Stimulated activated CD4-positive, alpha-beta T cell treated with anti-CD3 and anti-CD28 coated beads, Interleukin-4, amount 100 ng/mL, for 24 hours (primary cell): ENCODE results near the gene KRT71.

Experiments
- DNase-seq: peaks from one replicate; pipeline ENCODE4 v3.0.0-alpha.2; 2020

Gene KRT71

DNA sequence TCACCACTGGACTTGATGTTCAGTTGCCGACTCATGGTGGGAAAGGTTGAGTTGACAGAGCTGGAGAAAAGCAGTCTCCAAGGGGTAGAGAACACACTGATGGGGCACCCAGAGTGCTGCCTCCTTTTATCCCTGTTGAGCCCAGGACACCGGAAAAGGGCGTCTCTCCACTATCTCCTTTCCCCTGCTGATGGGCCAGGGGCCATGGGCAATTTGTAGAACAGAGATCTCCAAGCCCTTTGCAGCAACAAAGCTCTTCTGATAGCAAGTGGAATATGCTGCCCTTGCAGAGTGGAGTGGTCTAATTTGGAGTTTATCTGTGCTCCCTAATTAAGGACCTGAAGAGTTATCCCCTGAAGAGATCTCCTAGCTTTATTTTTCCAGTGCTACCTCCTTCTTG lies 20.8 kb upstream of the KRT71 start, which contains the start of gene KRT74:
TSS of gene KRT74 (minus strand) at position 101 of the 400 bp plus-strand sequence. CDS start at position 35, 66 bp downstream.
- no peak for DNase-seq

DNA sequence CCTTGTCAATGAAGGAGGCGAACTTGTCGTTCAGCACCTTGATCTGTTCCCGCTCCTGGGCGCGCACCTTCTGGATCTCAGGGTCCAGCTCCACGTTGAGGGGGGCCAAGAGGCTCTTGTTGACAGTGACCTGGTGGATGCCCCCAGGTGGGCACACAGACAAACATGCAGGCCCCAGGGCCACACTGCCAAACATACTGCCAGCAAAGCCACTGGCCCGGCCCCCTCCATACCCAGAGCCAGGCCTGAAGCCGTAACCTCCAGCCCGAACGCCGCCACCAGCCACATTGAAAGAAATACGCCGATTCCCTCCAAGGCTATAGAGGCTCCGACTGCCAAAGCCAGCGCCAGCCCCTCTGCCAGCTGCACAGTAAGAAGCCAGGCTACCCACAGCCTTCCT lies 20.4 kb upstream of the KRT71 start:
- DNase-seq, result no peak

DNA sequence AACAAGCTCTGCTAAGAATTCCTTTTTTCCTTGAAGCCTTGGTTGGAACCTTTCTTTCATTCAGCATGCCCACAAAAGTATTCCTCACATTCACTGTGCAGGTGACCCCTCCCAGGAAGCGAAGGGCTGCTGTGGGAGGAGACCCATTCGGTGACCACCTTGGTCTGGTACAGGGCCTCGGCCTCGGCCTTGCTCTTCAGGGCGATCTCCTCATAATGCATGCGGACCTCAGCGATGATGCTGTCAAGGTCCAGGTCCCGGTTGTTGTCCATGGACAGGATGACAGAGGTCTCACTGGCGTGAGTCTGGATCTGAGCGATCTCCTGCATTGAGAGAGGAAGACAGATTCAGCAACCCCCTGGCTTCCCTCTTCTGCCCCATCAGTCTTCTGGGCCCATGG lies 17.6 kb upstream of the KRT71 start:
- DNase-seq, result no peak

DNA sequence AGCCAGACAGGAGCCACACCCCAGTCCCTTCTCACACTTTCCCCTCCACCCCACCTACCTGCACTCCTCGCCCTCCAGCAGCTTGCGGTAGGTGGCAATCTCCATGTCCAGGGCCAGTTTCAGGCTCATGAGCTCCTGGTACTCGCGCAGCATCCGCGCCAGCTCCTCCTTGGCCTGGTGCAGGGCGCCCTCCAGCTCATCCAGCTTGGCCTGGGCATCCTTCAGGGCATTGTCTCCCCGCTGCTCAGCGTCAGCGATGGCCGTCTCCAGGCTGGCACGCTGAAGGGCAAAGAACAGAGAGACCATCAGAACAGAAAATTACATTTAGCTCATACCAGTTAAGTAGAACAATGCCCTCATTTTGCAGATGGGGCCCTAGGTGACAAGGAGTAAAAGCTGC lies 15.2 kb upstream of the KRT71 start:
- DNase-seq, result no peak

DNA sequence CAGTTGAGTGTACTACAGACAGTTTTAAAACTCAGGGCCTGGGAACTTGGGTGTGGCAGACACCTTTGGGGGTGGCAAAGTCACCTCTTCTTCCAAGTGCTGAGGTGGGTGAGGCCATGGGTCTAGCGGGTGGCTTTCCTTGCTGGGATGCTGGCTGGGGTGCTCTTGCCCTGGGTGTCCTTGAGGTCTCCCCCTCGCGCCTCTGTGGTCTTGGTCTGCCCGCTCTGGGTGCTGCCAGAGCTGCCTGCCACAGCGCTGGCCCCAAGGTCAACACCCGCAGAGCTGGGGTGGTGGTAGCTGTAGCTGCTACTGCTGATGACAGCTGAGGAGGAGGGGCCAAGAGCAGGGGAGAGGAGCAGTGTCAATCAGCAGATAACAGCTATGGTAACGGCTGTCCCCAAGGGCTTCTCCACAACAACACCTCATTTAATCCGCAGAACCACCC lies 13.9 kb upstream of the KRT71 start:
- no peak for DNase-seq

DNA sequence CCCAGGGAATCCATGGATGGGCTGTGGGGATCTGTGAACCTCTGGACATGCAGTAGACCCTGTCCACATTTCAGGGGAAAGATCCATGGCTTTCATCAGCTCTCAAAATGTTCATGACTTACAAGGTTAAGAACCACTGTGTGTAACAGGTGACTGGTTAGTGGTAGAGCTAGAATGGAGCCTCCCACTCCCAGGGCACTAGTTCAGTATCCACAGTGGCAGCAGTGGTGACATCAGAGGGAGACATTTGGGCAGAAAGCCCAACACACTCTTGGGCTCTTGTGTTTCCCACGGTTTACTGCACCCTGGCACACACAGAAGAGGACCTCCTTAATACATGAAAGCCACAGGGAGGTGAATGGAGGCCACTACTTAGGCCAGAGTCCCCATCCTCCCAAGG lies 11.6 kb upstream of the KRT71 start:
- no peak for DNase-seq

DNA sequence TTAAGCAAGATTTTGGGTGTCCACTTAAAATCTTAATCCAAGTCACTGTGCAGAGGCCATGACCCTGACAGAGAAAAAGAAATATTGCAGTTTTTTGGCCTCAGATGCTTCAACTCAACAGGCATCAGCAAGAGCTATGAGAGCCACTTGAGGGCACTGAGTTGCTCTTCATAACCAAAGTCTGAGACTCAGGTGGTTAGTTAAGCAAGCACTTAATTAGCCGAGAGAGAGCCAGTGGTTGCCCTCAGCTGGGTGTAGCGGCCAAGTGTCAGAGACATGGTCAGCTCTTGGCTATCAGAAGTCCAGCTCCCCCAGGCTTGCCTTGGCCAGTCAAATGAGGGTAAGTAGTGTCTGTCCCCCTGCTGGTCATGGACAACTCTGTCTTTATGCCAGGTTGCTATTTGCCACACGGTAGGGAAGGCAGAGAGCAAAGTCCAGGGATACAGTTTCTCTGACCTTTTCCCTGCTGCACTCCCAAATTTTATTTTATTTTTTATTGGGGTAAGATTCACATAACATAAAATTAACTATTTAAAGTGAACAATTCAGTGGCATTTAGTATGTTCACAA lies 9.0 kb upstream of the KRT71 start:
- no peak for DNase-seq

DNA sequence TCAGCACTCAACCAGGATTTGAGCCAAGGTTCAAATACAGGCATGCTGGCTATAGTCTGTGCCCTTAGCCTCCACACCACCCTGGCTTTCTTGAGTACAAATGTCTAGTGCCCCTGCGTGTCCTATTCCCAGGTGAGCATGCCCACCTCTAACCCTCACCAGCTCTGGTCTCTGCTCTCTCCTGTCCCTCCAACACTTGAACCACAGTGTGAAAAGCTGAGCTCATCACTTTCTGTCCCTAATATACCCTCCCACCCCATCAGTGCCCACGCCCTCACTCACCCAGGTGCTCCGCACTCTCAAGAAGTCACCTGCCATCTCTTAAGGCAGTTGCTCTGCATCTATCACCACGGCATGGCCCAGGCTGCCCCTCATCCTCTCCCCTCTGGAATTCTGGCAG lies 7.0 kb upstream of the KRT71 start:
- no peak for DNase-seq

DNA sequence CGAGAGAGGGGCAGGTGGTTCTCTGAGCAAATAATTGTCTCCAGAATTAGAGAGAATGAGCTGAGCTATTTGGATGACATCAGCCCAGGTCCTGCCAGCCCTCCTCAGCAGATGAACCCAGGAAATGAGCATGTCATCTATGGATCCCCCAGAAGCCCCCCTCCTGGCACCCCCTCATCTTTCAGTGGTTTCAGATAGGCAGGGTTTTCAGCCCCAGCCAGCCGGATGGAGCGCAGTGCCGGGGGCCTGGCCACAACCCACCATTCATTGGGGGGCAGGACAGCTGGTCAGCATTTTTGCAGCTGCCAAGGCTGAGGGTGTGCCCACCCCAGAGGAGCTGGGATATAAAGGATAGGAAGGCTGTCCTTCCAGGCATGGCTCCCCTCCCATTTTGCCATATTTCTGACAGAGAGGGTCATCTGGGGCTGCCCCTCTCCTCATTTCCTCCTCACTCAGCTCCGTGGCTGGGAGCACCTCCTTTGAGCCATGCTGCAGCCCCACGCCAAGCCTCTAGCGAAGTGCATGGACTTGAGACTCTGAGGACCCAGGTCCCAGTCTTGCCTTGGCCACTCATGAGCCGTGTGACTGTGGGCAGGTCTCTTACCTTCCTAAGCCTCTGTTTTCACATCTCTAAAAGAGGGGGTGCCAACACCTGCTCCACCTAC lies 6.0 kb upstream of the KRT71 start:
- DNase-seq, result no peak

DNA sequence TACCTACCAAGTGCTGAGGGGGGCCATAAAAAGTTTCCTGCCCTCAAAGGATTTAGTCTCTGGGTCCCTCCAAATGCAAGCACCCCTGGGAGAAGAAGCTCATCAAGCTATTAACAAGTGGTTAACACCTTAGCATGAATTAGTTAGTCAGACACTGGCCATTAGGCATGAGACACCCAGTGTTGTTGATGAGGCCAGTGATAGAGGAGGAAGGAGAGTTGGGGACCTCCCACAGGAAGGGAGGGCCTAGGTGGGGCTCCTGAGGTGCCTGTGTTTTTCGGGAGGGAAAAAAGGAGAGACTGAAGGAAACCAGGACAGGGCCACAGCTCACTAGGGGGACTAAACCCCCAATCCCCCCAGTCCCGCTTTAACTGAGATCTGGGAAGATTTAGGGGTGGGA lies 4.5 kb upstream of the KRT71 start:
- no peak for DNase-seq

DNA sequence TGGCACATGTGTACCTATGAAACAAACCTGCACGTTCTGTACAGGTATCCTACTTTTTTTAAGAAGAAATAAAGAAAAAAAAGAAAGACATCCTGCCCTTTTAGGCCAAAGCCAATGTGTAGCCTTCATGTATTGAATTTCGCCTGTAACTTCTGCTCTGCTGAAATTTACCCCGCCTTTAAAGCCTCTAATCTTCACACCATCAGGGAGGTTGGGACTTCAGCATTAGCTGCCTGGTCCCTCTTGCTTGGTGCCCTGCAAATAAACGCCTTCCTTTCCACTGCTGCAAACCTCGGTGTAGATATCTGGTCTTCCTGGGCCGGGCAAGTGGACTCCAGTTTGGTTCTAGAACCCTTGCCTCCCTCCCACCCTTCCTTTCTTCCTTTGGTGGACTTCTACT lies 2.6 kb upstream of the KRT71 start:
- DNase-seq, result no peak

DNA sequence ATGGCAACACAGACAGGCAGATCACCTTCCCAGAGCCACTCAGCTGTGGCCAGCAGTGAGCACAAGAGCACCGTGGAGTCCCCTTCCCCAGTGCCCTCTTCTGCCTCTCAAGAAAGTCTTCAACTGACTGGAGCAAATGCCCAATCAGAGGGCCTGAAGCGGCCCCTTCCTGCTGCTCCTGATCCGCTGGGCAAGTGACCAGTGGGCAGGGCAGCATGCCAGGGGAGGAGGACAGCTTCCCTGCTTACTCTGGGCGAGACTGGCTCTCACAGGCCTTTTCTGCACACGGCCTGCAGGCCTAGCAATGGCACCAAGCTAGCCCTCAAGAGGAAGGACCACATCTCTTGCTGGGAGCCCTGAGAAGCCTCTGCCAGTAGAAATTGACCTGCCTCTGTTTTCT lies 890 bp downstream of the KRT71 start:
- DNase-seq, result no peak

DNA sequence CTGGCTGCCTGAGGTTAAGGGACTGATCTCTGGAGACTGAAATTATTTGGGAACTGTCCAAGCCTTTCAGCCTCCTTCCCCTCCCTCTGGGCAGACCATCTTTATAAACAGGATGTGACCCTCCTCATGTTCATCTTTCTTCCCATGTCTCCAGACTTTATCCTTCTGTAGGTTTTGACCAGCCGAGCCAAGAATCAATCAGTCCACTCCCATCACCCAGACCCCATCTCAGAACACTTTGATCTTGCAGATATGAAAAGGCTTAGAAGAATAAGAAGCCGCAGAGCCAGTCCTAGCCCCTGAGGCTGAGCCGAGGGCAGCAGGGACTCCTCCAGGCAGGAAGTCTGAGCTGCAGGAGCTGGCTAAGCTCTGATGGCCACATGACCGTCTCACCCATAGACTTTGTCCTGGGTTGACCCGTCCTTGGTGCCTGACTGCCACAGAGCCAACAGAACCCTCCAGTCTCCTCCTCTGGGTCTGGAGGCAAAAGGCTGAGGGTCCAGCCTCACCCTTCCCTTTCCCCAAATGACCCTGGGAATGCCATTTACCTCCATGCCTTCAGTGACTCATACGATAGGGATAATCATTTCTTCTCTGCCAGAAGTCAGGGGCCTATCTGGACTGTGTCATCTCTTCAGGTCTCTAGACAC lies 1.6 kb downstream of the KRT71 start:
- DNase-seq, result no peak

DNA sequence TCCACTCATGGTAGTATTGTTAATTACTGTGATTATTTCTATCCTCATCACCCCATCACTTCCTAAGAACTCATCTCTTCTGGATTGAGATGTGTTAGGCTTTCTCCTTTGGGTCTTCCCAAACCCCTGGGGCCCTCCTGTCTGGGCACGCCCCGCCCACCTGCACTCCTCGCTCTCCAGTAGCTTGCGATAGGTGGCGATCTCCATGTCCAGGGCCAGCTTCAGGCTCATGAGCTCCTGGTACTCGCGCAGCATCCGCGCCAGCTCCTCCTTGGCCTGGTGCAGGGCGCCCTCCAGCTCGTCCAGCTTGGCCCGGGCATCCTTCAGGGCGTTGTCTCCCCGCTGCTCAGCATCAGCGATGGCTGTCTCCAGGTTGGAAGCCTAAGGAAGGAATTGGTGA lies 6.8 kb downstream of the KRT71 start:
- no peak for DNase-seq

DNA sequence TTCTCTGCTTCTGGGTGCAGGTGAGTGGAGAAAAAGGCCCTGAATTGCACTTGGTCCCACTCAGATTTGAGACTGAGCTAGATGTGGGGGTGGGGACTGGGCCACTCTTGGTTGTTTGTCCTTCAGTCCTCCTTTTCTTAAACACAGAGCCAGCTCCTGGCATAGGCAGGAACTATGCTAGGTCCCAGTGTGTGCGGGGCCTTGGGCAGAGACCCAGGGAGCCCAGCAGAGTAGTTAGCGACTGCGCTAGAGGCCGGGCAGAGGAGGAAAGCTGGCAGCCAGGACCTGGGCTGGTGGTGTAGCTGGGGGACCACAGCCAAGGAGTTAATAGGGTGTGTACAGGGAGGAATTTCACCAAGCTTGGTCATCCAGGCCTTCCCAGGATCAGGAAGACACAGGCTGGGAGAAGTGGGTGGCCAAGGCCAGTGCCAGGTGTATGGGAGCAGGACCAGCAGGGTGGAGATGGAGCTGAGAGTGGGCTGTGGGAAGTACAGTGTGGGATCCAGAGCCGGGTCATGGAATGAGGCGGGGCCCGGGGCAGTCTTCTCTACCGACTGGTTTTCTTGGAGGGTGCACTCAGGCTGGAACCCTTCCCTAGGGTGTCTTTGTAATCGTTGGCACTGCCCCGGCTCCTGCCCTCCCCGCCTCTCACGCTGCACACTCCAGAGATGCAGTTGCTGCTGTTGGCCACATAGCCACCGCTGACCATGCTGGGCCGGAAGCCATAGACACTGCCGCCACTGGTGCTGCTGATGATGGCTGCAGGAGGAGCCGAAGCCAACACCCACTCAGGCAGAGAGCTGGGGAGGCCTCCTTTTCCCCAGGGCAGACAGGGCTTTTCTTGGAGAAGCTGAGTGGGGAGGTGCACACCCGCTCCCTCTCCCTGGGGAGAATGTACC lies 8.7 kb downstream of the KRT71 start:
- no peak for DNase-seq

DNA sequence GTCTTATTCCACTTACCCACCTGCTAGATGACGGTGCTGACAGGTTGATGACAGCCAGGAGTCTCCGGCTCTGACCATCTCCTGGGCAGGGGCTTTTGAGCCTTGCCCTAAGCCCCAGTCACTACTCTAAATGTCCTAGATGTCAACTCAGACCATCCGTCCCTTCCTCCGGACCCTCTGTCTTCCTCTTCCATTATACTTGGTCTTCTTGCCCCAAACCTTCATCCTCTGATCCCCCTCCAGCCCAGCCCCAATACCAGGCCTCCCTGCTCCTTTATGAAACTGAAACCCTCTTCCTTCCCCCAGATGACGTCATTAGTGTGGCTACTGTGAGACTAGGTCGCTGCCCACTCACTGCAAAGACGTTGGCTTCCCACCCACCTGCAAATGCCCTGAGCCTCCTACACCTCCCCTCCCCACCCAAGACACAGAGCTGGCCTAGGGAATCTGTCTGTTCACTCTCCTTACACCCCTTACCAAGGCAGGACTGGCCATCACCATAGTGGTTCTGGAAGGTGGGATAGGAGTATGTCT lies 10.1 kb downstream of the KRT71 start:
- no peak for DNase-seq

DNA sequence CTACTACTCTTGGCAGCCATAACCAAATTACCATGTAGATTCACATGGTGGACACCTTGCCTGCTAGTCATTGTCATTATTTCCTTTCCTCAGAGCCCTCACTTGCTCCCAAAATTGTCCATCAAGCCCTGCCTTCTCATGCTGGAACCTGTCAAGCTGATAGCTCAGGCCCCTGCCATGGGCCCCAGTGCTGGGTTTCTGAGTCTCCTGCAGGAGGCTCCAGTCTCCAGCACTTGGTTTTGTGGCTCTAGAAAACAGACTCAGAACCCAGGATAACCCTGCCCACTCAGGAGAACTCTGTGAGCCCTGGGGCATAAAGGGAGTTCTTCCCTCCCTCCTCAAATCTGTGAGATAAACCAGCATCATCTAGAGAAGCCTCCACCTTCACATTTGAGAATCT lies 10.8 kb downstream of the KRT71 start:
- no peak for DNase-seq

DNA sequence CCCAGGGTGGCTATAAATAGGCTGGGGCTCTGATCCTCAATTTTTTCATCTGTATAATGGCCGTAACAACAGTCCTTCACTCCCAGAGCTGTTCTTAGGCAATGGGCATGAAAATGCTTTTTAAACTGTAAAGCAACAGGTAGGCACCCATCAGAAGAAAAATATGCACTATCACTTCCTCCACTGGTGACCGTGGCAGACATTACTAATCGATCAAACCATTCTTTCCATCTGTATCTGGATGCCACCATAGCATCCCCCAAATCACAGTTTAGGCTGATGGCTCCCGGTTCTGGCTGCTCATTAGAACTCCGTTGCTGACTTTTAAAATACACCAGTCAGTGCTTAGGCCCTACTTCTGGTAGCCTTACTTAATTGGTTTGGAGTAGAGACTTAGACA lies 11.2 kb downstream of the KRT71 start:
- DNase-seq, result no peak

DNA sequence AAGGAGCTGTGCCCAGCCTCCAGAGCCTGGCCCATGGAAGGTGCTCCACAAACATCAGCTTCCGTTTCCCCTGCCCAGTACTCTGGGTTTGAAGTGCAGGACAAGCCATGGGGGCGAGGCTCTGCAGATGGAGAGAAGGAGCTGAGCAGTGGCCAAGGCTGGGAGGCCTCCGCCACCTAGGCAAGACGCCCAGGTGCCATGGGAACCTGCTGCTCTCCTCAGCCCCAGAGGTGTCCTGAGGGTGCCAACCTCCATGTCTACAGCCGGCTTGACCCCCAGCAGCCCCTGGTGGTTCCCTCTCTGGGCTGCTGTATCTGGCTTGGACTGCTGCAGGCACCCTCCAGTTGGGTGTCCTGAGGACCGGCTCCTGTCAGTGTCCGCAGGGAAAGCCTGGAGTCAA lies 12.4 kb downstream of the KRT71 start:
- no peak for DNase-seq

DNA sequence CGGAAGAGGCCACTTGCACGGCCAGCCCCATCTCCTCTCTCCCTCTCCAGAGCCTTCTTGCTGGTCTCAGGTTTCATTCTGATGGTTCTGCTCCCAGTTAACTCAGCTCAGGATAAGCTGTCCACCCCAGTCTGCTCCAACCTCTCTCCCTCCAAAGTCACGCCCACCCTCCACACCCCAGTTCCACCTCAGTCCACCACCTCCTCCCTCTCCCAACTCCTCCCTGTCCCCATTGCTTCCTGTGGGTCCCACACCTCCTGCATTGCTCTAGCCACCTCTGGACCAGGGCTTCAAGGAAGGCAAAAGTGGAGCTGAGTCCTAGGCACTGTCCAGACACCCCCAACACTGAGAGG lies 13.1 kb downstream of the KRT71 start:
- DNase-seq, result no peak

DNA sequence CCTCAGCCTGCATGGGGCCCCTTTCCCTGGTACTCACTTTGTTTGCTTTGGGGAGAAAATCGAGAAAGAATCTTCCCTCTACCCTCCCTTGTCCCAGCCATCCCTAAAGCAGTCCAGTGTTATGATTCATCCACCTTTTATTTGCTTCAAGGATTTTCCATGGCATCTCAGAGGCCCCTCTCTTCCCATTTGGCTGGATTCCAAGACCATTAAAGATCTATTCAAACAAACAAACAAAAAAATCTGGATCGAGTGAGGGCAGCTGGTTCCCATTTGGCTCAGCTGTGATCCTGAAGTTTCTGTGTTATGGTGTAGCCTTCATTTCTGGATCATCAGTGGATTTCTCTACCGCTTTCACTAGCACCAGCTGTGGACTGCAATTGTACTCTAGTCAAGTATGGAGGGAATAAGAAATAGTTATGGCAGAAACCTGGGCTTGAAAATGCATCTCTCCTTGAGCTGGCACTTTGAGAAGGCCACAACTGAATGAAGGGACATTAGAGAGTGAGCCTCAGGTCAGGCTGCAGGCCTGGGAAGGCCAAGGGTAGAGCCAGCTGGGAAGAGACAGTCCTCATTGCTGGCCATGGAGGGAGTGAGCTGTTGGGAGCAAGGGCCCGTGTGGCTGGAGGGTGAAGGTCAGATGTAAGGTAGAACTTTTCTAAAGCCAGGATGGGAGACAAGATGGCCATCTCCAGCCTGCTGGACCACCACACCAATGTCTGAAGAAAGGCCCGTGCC lies 13.7 kb downstream of the KRT71 start:
- DNase-seq, result no peak

DNA sequence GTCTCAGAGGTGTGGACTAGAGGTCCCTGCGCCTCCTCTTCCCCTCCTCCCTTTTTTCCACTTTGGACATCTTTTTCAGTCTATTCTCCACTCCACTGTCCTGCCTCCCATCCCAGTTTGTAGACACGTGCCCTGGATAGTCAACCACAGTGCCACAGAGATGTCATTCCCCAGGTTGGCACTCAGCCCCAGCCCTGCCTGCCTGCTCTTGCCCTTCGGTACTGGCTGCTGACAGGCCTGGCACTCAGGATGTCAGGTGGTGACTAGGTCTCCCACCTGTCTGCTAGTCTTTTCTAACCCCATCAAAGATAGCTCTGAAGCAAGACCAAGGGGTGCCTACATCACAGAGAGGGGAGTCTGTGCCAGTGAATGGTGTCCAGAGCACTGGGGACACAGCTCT lies 15.8 kb downstream of the KRT71 start:
- DNase-seq, result no peak

DNA sequence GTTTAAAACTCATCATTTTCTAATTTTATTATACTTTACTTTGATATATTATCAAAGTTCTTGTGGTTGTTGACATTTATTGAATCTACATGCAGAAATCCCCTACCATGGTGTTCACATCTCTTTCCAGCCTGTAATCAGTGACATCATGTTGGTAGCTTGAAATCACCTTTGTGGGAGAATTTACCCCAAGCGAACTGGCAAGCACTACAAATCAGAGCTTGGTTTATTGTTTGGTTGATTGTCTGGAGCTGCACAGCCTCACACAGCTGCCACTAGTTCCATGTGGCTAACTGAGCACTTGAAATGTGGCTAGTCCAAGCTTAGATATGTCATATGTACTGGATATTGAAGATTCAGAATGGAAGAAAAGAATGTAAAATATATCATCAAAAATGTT lies 17.4 kb downstream of the KRT71 start:
- no peak for DNase-seq
